C4-2B (cell line): ENCODE measurements around the gene WNT4.
"Not testable (repeated sequence)": the region's sequence is repeated elsewhere in the genome, so short reads cannot be mapped to it uniquely, and the experiment has no call there.

Experiments used
- H3K27ac ChIP-seq: fragments of 450-650 bp; 2 replicates; pipeline ENCODE4 v1.5.1; 2017
- CTCF ChIP-seq: fragments of 450-650 bp; conservative IDR thresholded peaks from 2 replicates; pipeline ENCODE4 v1.5.1; 2017; ENCODE audit warnings: mild to moderate bottlenecking
- ZFX ChIP-seq: fragments of 450-650 bp; IDR thresholded peaks from 2 replicates; pipeline ENCODE4 v1.6.1; 2017

Gene WNT4

GRCh38 chr1:22101995-22102394 lies 40.9 kb downstream of the WNT4 start:
- no peak overlapping the region for H3K27ac ChIP-seq
- TF ChIP-seq CTCF = no peak
- TF ChIP-seq ZFX = no peak

GRCh38 chr1:22101199-22101598 lies 41.7 kb downstream of the WNT4 start:
- no peak overlapping the region for H3K27ac ChIP-seq
- TF ChIP-seq ZFX = no peak
- TF ChIP-seq CTCF = no peak

GRCh38 chr1:22100168-22100567 lies 42.7 kb downstream of the WNT4 start:
- H3K27ac ChIP-seq = no peak overlapping the region
- no peak for TF ChIP-seq CTCF
- no peak for TF ChIP-seq ZFX

GRCh38 chr1:22098752-22099151 lies 44.1 kb downstream of the WNT4 start:
- no peak overlapping the region for H3K27ac ChIP-seq
- TF ChIP-seq CTCF (no peak), ZFX (no peak)

GRCh38 chr1:22096463-22096862 lies 46.4 kb downstream of the WNT4 start:
- no peak for TF ChIP-seq CTCF
- TF ChIP-seq ZFX = no peak
- no peak overlapping the region for H3K27ac ChIP-seq

- TF ChIP-seq ZFX (no peak), CTCF (no peak)
Measured at GRCh38 chr1:22096036-22096435, 46.9 kb downstream of the WNT4 start.

GRCh38 chr1:22093513-22093912 lies 49.4 kb downstream of the WNT4 start:
- no peak overlapping the region for H3K27ac ChIP-seq
- TF ChIP-seq ZFX (no peak), CTCF (no peak)

More at GRCh38 chr1:22096036-22096435, 46.9 kb downstream of the WNT4 start:
- no peak overlapping the region for H3K27ac ChIP-seq

GRCh38 chr1:22092026-22092768 lies 50.7 kb downstream of the WNT4 start:
- not testable (repeated sequence) for H3K27ac ChIP-seq
